ENCODE measurements around the gene SELENOF.
"Not testable (repeated sequence)": the region's sequence is repeated elsewhere in the genome, so short reads cannot be mapped to it uniquely, and the experiment has no call there.

The SELENOF gene

GRCh38 chr1:86914998-86915736, 1.2 kb upstream of the SELENOF start:
- in situ Hi-C loops (cut with MboI; ENCODE audit: low sequenced_read_pairs, unreplicated experiment), result no loop called here
- TF ChIP-seq, protein P1, sequence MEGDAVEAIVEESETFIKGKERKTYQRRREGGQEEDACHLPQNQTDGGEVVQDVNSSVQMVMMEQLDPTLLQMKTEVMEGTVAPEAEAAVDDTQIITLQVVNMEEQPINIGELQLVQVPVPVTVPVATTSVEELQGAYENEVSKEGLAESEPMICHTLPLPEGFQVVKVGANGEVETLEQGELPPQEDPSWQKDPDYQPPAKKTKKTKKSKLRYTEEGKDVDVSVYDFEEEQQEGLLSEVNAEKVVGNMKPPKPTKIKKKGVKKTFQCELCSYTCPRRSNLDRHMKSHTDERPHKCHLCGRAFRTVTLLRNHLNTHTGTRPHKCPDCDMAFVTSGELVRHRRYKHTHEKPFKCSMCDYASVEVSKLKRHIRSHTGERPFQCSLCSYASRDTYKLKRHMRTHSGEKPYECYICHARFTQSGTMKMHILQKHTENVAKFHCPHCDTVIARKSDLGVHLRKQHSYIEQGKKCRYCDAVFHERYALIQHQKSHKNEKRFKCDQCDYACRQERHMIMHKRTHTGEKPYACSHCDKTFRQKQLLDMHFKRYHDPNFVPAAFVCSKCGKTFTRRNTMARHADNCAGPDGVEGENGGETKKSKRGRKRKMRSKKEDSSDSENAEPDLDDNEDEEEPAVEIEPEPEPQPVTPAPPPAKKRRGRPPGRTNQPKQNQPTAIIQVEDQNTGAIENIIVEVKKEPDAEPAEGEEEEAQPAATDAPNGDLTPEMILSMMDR (IDR thresholded peaks at IDR 0.05; ENCODE audit: borderline replicate concordance, control extremely low read depth, extremely low read depth, insufficient read depth, missing control alignments), result no peak

GRCh38 chr1:86914601-86914997, 673 bp upstream of the SELENOF start, which contains the start of gene HS2ST1:
Gene HS2ST1, plus strand, starts transcription at chr1:86914635.
- in situ Hi-C loops (cut with MboI; ENCODE audit: low sequenced_read_pairs, unreplicated experiment), result no loop called here
- TF ChIP-seq, protein P1 (IDR thresholded peaks at IDR 0.05; ENCODE audit: borderline replicate concordance, control extremely low read depth, extremely low read depth, insufficient read depth, missing control alignments), result no peak
- DNase-seq (ENCODE audit: low spot score), result no peak

More at GRCh38 chr1:86914998-86915736, 1.2 kb upstream of the SELENOF start:
- DNase-seq (ENCODE audit: low spot score), result peak; percentile 36

DNA sequence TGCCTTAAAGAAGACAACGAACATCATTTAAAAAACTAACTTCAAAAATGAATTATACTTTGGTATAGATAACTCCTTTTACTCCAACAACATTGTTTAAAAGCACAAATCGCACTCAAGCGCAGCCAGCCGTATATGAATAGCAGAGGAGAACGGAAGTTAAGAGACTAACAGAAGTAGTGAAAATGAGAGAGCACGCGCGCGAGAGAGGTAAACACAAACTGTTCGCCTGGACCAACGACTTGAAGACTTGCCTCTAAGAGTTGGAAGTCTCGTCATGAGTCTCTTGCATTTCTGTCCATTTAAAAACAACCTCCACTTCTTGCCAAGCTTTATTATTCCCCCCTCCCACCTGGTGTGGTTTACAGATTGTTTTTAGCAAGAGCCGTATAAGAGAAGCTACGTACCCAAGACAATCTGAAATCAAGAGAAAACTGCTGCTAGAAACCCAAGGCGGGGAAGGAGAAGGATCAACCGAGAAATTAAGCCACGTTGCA, 479 bp downstream of the SELENOF start:
- peak; percentile 45 for DNase-seq (ENCODE audit: low spot score)
- TF ChIP-seq, protein P1 (IDR thresholded peaks at IDR 0.05; ENCODE audit: borderline replicate concordance, control extremely low read depth, extremely low read depth, insufficient read depth, missing control alignments), result no peak
- in situ Hi-C loops (cut with MboI; ENCODE audit: low sequenced_read_pairs, unreplicated experiment), result no loop called here

DNA sequence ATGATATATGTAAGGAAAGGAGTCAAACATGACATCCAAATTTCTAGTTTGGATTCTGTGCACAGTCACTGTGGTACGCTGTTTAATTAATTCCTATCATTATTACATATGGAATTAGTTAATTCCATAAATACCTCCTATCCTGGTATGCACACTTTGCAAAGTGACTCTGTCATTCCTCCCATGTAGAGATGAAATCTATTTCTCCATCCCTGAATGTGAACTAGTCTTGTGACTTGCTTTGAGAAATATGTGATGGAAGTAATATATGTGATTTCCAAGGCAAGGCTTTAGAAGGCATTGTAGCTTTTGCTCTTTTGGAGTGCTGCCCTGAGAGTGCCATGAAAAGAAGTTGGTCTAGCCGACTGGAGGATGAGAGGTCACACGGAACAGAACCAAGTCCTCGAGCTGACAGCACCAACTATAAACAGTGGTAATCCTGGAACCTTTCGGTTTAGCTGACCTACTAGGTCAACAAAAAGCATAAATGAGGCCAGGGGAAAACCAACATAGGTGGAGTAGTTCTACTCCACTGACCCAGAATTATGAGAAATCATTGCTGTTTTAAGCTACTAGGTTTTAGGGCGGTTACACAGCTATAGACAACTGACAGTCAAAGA, 1.5 kb downstream of the SELENOF start:
- TF ChIP-seq, protein P1 (IDR thresholded peaks at IDR 0.05; ENCODE audit: borderline replicate concordance, control extremely low read depth, extremely low read depth, insufficient read depth, missing control alignments), result no peak
- in situ Hi-C loops (cut with MboI; ENCODE audit: low sequenced_read_pairs, unreplicated experiment), result no loop called here
- peak; percentile 38 for DNase-seq (ENCODE audit: low spot score)

DNA sequence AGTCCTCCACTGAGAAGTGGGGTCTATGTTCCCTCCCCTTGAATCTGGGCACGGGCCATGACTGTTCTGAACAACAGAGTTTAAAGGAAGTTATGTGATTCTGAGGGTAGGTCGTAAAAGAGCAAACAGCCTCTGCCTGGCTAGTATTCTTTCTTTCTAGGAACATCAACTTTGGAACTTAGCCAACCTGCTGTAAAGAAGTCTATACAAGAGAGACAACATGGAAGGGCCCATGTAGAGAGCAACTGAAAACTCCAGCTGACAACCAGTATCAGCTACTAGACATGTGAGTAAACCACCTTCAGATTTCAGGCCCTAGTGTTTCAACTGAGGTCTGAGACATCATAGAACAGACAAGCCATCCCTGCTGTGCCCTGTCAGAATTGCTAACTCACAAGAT, 7.5 kb downstream of the SELENOF start:
- in situ Hi-C loops (cut with MboI; ENCODE audit: low sequenced_read_pairs, unreplicated experiment), result no loop called here

DNA sequence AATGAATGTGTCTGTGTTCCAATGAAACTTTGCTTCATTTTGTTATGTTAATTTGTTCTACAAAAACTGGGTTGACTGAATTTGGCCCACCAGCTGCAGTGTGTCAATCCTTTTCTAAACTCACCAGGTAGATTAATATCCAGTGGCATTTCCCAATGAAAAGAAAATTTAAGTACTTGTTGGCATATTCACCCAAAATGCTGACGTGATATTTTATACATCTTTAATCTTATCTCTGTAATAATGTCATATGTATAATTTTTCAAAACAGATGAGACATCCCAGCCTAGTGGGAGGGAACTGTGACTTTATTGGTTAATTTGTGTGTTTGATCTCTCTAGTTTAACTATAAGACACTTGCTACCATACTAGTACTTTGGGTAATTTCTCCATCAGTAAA, 8.1 kb downstream of the SELENOF start:
- TF ChIP-seq, protein P1 (IDR thresholded peaks at IDR 0.05; ENCODE audit: borderline replicate concordance, control extremely low read depth, extremely low read depth, insufficient read depth, missing control alignments), result no peak
- in situ Hi-C loops (cut with MboI; ENCODE audit: low sequenced_read_pairs, unreplicated experiment), result no loop called here
- no peak for DNase-seq (ENCODE audit: low spot score)

More for the DNA sequence above, 7.5 kb downstream of the SELENOF start:
- TF ChIP-seq, protein P1 (IDR thresholded peaks at IDR 0.05; ENCODE audit: borderline replicate concordance, control extremely low read depth, extremely low read depth, insufficient read depth, missing control alignments), result no peak
- DNase-seq (ENCODE audit: low spot score), result no peak

- DNase-seq (ENCODE audit: low spot score); in situ Hi-C loops (cut with MboI; ENCODE audit: low sequenced_read_pairs, unreplicated experiment): not testable (repeated sequence)
Measured at GRCh38 chr1:86899401-86899800, 14.5 kb downstream of the SELENOF start.
